ENCODE data around the gene RBM12.

DNA sequence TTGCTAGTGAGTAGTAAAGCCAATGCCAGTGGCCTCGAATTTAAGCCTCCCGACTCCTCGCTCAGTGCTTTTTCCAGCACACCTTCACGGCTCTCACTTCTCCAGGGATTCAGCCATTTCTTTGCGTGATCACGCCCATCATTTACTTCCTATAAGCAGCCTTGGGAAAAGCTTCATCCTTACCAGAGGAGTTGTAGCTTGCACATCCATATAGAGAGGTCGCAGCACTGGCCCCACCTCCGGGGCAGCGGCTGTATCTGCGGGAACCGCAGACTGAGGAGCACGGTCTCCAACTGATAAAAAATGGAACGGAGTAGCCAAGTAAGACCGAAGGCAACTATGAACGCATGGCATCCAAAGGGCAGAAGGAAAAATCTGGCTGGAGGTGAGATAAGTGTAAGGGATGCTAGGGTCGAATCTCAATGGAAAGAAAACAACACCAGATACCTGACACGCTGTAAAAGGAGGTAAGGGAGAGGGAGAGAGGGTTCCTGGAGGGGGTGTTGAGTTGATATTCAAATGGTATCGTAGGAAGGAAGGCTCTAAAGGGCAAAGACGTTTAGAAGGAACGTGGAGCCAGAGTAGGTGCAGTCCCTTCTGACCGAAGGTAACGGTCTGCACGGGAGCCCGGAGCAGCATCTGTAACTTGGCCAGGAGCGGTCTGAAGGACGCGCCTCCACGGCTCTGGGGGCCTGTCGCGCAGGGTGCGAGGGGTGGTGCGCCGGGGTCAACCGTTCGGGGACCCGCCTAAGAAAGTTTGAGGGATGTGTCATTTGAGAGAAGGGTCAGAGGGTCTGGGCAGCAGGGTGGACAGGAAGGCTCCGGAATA lies 33.8 kb upstream of the RBM12 start:
- TF ChIP-seq EZH2phosphoT487 (IDR thresholded peaks at IDR 0.05; ENCODE audit: insufficient read depth, low read depth) = no peak
- TF ChIP-seq EZH2 (IDR thresholded peaks at IDR 0.05; ENCODE audit: insufficient read depth, poor library complexity, severe bottlenecking) = no peak
